ENCODE results near the gene CTXND1.

Gene CTXND1

DNA sequence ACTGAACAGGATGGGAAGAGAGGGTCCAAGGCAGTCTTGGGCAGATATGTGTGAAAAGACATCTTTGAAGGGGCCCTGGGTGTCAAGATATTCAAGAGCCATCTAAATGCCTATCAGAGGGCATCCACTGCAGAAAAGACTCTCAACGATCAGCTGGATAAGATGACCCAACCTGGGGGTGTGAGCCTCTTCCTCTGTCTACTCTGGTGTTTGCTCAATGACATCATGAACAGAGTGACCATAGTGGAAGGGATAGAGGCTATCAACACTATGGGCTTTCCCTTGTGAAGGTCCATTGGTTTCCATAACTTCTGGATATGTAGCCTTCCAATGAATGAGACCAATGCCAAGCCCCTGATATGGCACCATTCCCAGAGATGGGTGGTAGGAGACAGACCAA lies 57.1 kb downstream of the CTXND1 start:
- H3K36me3 ChIP-seq (replicated peaks; ENCODE audit: insufficient read depth, low read length), result no peaks in the 10 kb centered on the region
- no peaks in the 10 kb centered on the region for H3K4me1 ChIP-seq (ENCODE audit: low read length)
- H4K20me1 ChIP-seq (ENCODE audit: insufficient read depth, low read length), result no peaks in the 10 kb centered on the region
- no peak overlapping the region for H3K4me2 ChIP-seq (ENCODE audit: low read depth, low read length)
- H3K27me3 ChIP-seq (replicated peaks; ENCODE audit: insufficient read depth, low read length), result no peaks in the 10 kb centered on the region
- H2AFZ ChIP-seq (ENCODE audit: low read length), result no peak overlapping the region
- no peaks in the 10 kb centered on the region for H3F3A ChIP-seq (ENCODE audit: insufficient read depth, low read length)
- H3K4me3 ChIP-seq (ENCODE audit: low read length), result no peak overlapping the region
- TF ChIP-seq, protein P1, sequence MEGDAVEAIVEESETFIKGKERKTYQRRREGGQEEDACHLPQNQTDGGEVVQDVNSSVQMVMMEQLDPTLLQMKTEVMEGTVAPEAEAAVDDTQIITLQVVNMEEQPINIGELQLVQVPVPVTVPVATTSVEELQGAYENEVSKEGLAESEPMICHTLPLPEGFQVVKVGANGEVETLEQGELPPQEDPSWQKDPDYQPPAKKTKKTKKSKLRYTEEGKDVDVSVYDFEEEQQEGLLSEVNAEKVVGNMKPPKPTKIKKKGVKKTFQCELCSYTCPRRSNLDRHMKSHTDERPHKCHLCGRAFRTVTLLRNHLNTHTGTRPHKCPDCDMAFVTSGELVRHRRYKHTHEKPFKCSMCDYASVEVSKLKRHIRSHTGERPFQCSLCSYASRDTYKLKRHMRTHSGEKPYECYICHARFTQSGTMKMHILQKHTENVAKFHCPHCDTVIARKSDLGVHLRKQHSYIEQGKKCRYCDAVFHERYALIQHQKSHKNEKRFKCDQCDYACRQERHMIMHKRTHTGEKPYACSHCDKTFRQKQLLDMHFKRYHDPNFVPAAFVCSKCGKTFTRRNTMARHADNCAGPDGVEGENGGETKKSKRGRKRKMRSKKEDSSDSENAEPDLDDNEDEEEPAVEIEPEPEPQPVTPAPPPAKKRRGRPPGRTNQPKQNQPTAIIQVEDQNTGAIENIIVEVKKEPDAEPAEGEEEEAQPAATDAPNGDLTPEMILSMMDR (IDR thresholded peaks at IDR 0.05; ENCODE audit: low read length), result no peak
- TF ChIP-seq EZH2 (optimal IDR thresholded peaks at IDR 0.05; ENCODE audit: low read depth, low read length), result no peak
- no peak for TF ChIP-seq EZH2phosphoT487 (IDR thresholded peaks at IDR 0.05; ENCODE audit: low read length)
- H3K9me3 ChIP-seq (replicated peaks; ENCODE audit: insufficient read depth, low read length), result no peaks in the 10 kb centered on the region
- DNase-seq, result no peak
- H3K79me2 ChIP-seq (ENCODE audit: low read length), result no peaks in the 10 kb centered on the region
- H3K27ac ChIP-seq (ENCODE audit: low read length), result no peak overlapping the region
- H3K9me2 ChIP-seq (replicated peaks; ENCODE audit: insufficient read depth, low read length), result no peaks in the 10 kb centered on the region
- no peak overlapping the region for H3K9ac ChIP-seq (ENCODE audit: low read length)

DNA sequence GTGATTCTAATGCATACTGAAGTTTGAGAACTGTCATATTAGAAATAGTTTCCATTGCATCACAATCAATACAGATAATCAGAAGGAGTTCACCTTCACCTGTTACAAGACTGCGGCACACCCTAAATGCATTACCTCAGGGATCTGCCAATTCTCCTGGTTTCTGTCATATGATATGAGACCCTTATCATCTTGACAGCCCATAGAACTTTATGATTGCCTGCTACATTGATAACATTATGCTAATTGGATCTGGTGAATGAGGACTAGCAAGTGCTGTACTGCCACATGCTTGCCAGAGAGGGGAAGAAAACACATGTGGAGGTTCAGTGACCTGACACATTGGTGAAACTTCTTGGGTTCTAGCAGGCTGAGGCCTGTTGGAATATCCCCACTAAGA lies 57.8 kb downstream of the CTXND1 start:
- Histone ChIP-seq H3K79me2 (ENCODE audit: low read length) (no peaks in the 10 kb centered on the region), H3K9ac (ENCODE audit: low read length) (no peak overlapping the region), H3K9me3 (replicated peaks; ENCODE audit: insufficient read depth, low read length) (no peaks in the 10 kb centered on the region), H3K4me1 (ENCODE audit: low read length) (no peaks in the 10 kb centered on the region), H3K36me3 (replicated peaks; ENCODE audit: insufficient read depth, low read length) (no peaks in the 10 kb centered on the region), H3K27me3 (replicated peaks; ENCODE audit: insufficient read depth, low read length) (no peaks in the 10 kb centered on the region), H3F3A (ENCODE audit: insufficient read depth, low read length) (no peaks in the 10 kb centered on the region), H2AFZ (ENCODE audit: low read length) (no peak overlapping the region), H3K4me3 (ENCODE audit: low read length) (no peak overlapping the region), H3K9me2 (replicated peaks; ENCODE audit: insufficient read depth, low read length) (no peaks in the 10 kb centered on the region), H3K4me2 (ENCODE audit: low read depth, low read length) (no peak overlapping the region), H3K27ac (ENCODE audit: low read length) (no peak overlapping the region), H4K20me1 (ENCODE audit: insufficient read depth, low read length) (no peaks in the 10 kb centered on the region)
- no peak for DNase-seq
- TF ChIP-seq, protein P1 (IDR thresholded peaks at IDR 0.05; ENCODE audit: low read length), result no peak
- no peak for TF ChIP-seq EZH2 (optimal IDR thresholded peaks at IDR 0.05; ENCODE audit: low read depth, low read length)
- no peak for TF ChIP-seq EZH2phosphoT487 (IDR thresholded peaks at IDR 0.05; ENCODE audit: low read length)

DNA sequence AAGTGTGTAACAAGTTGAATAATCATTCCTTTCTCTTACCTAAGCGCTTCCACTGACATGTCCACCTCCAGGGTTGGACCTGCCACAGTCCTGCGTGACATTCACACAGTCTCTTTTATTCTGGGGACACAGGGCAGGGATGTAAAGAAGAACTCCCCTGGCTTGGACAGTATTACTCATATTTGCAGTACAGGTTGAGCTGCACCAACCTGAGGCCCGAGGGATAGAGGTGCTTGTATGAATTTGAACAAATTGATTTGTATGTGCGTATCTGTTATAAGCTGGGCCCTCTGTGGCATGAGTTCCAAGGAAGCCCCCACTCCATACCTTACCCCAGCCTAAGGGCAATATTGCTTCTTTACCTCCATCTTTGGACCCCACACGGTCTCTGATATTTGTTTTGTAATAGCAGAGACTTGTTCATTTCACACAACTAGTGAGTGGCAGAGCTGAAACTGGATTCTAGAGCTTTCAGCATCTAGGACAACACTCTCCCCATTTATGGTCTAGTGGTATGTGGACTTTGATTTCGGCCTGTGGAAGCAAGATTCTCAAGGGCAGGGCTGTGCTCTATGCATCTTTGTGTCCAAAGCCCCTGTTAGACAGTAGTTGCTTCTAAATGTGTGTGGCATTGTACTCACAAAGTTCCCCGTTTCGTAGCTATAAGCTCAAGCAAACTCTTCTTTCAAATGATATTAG lies 60.0 kb downstream of the CTXND1 start:
- Histone ChIP-seq H3K79me2 (ENCODE audit: low read length) (no peaks in the 10 kb centered on the region), H3K9ac (ENCODE audit: low read length) (no peak overlapping the region), H3K4me1 (ENCODE audit: low read length) (no peaks in the 10 kb centered on the region), H3K9me3 (replicated peaks; ENCODE audit: insufficient read depth, low read length) (no peaks in the 10 kb centered on the region), H3K4me2 (ENCODE audit: low read depth, low read length) (no peak overlapping the region), H3K4me3 (ENCODE audit: low read length) (no peak overlapping the region), H3K36me3 (replicated peaks; ENCODE audit: insufficient read depth, low read length) (no peaks in the 10 kb centered on the region), H4K20me1 (ENCODE audit: insufficient read depth, low read length) (no peaks in the 10 kb centered on the region), H3F3A (ENCODE audit: insufficient read depth, low read length) (no peaks in the 10 kb centered on the region), H3K9me2 (replicated peaks; ENCODE audit: insufficient read depth, low read length) (no peaks in the 10 kb centered on the region), H3K27me3 (replicated peaks; ENCODE audit: insufficient read depth, low read length) (no peaks in the 10 kb centered on the region), H2AFZ (ENCODE audit: low read length) (no peak overlapping the region), H3K27ac (ENCODE audit: low read length) (no peak overlapping the region)
- no peak for DNase-seq
- TF ChIP-seq EZH2phosphoT487 (IDR thresholded peaks at IDR 0.05; ENCODE audit: low read length) (no peak), EZH2 (optimal IDR thresholded peaks at IDR 0.05; ENCODE audit: low read depth, low read length) (no peak)
- TF ChIP-seq, protein P1 (IDR thresholded peaks at IDR 0.05; ENCODE audit: low read length), result no peak
